ENCODE measurements around the gene CCR2. TPM values are rescaled to one million over a fixed set of nuclear protein-coding genes. Genes with fewer than 3 reads are reported as not detected.
"Not testable (repeated sequence)": the region's sequence is repeated elsewhere in the genome, so short reads cannot be mapped to it uniquely, and the experiment has no call there.

CCR2 gene
- total RNA-seq, 2 donors from 2014 or later = 1.9 to 3.9 TPM

GRCh38 chr3:46372492-46373359 is 18.8 kb downstream of the CCR2 start:
- DNase-seq = no peak
- ATAC-seq = peak in 1 of 2 donors; percentile 37
- intact Hi-C loops (cut with DNase I) = loop anchor here in 1 of 2 donors (10.0 kb wide), 1 partner anchor 98 kb away; no protein-coding TSS in a partner anchor

GRCh38 chr3:46374755-46375154 is 20.8 kb downstream of the CCR2 start:
- ATAC-seq (no peak), DNase-seq (no peak)
- intact Hi-C loops (cut with DNase I) = loop anchor here in 1 of 2 donors (5.0 to 10.0 kb wide), 2 partner anchors 100 to 282 kb away; no protein-coding TSS in a partner anchor

- DNase-seq (no peak), ATAC-seq (no peak)
- intact Hi-C loops (cut with DNase I) = loop anchor here in 1 of 2 donors (5.0 to 10.0 kb wide), 2 partner anchors 100 to 283 kb away; no protein-coding TSS in a partner anchor
These were observed 21.3 kb downstream of the CCR2 start for GRCh38 chr3:46375218-46375617.

GRCh38 chr3:46375814-46376213 is 21.9 kb downstream of the CCR2 start:
- intact Hi-C loops (cut with DNase I) = loop anchor here in 1 of 2 donors (5.0 to 10.0 kb wide), 2 partner anchors 101 to 284 kb away; no protein-coding TSS in a partner anchor
- DNase-seq (no peak), ATAC-seq (no peak)

GRCh38 chr3:46378426-46378942 is 24.6 kb downstream of the CCR2 start:
- ATAC-seq (peak; percentile 53 to 65), DNase-seq (peak; percentile 60)
- intact Hi-C loops (cut with DNase I) = loop anchor here in 1 of 2 donors (5.0 to 10.0 kb wide), 2 partner anchors 104 to 286 kb away; no protein-coding TSS in a partner anchor

- intact Hi-C loops (cut with DNase I) = no loop called here
- peak in 1 of 2 donors; percentile 27 for ATAC-seq
These were observed 26.7 kb downstream of the CCR2 start for GRCh38 chr3:46380471-46381221.

GRCh38 chr3:46381625-46382024 is 27.7 kb downstream of the CCR2 start:
- intact Hi-C loops (cut with DNase I) = no loop called here
- DNase-seq = no peak
- no peak for ATAC-seq

More at GRCh38 chr3:46380471-46381221, 26.7 kb downstream of the CCR2 start:
- DNase-seq = no peak

GRCh38 chr3:46383211-46383950 is 29.5 kb downstream of the CCR2 start:
- DNase-seq = no peak
- intact Hi-C loops (cut with DNase I) = no loop called here
- no peak for ATAC-seq

- intact Hi-C loops (cut with DNase I) = no loop called here
- ATAC-seq (no peak), DNase-seq (no peak)
These were observed 30.0 kb downstream of the CCR2 start for GRCh38 chr3:46383951-46384330.

- DNase-seq (no peak), ATAC-seq (peak in 1 of 2 donors; percentile 34)
- intact Hi-C loops (cut with DNase I) = no loop called here
These were observed 32.3 kb downstream of the CCR2 start for GRCh38 chr3:46386205-46386604.

- ATAC-seq; intact Hi-C loops (cut with DNase I): not testable (repeated sequence)
These were observed 34.9 kb downstream of the CCR2 start for GRCh38 chr3:46388847-46389246.

GRCh38 chr3:46389306-46389705 is 35.4 kb downstream of the CCR2 start:
- ATAC-seq = no peak
- no peak for DNase-seq
- intact Hi-C loops (cut with DNase I) = no loop called here

More at GRCh38 chr3:46388847-46389246, 34.9 kb downstream of the CCR2 start:
- DNase-seq = not testable (repeated sequence)

GRCh38 chr3:46391526-46391925 is 37.6 kb downstream of the CCR2 start:
- DNase-seq; intact Hi-C loops (cut with DNase I); ATAC-seq: not testable (repeated sequence)

GRCh38 chr3:46393011-46393410 is 39.1 kb downstream of the CCR2 start:
- ATAC-seq = no peak
- DNase-seq = no peak
- intact Hi-C loops (cut with DNase I) = no loop called here

- intact Hi-C loops (cut with DNase I) = no loop called here
- DNase-seq (no peak), ATAC-seq (peak; percentile 44 to 84)
These were observed 39.9 kb downstream of the CCR2 start for GRCh38 chr3:46393554-46394434.

GRCh38 chr3:46395210-46395661 is 41.3 kb downstream of the CCR2 start:
- ATAC-seq (peak; percentile 36 to 77), DNase-seq (no peak)
- intact Hi-C loops (cut with DNase I) = no loop called here

- peak in 1 of 2 donors; percentile 15 for ATAC-seq
- intact Hi-C loops (cut with DNase I) = no loop called here
- no peak for DNase-seq
These were observed 42.0 kb downstream of the CCR2 start for GRCh38 chr3:46395766-46396530.
